ENCODE data around the gene NPIPA1.
"Not testable (repeated sequence)": the region's sequence is repeated elsewhere in the genome, so short reads cannot be mapped to it uniquely, and the experiment has no call there.

DNA sequence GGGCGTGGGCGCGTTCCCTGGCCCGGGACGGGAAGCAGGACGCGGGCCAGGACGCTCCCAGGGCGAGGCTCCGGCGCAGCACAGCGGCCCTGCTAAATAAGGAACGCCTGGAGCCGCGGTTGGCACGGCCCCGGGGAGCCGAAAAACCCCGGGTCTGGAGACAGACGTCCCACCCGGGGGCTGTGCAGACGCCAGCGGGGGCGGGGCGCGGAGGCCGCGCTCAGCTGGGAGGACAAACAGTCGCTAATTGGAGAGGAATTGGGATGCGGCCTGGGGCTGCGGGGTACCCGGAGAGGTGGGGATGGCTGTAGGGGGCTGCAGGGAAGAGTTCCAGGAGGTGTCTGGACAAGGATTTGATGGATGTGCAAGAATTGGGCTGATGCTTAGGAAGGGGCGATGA is 25.3 kb upstream of the NPIPA1 start:
- TF ChIP-seq, protein P1, sequence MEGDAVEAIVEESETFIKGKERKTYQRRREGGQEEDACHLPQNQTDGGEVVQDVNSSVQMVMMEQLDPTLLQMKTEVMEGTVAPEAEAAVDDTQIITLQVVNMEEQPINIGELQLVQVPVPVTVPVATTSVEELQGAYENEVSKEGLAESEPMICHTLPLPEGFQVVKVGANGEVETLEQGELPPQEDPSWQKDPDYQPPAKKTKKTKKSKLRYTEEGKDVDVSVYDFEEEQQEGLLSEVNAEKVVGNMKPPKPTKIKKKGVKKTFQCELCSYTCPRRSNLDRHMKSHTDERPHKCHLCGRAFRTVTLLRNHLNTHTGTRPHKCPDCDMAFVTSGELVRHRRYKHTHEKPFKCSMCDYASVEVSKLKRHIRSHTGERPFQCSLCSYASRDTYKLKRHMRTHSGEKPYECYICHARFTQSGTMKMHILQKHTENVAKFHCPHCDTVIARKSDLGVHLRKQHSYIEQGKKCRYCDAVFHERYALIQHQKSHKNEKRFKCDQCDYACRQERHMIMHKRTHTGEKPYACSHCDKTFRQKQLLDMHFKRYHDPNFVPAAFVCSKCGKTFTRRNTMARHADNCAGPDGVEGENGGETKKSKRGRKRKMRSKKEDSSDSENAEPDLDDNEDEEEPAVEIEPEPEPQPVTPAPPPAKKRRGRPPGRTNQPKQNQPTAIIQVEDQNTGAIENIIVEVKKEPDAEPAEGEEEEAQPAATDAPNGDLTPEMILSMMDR (IDR thresholded peaks at IDR 0.05): not testable (repeated sequence)
- not testable (repeated sequence) for TF ChIP-seq POLR2A (IDR thresholded peaks at IDR 0.05)
